Endothelial cell of umbilical vein (primary cell): ENCODE measurements around the gene CFHR3.

Experiments
- EZH2 ChIP-seq: IDR thresholded peaks from 2 replicates; pipeline ENCODE4 v1.6.1; 2012; ENCODE audit warnings: borderline replicate concordance, low read depth, mild to moderate bottlenecking, moderate library complexity, low read length, inconsistent platforms; ENCODE audit not compliant: severe bottlenecking
- GATA2 ChIP-seq: IDR thresholded peaks from 2 replicates; pipeline ENCODE4 v1.7.0; 2011; ENCODE audit warnings: low read depth, mild to moderate bottlenecking, moderate library complexity, mixed read lengths, low read length; ENCODE audit not compliant: insufficient read length, insufficient read depth
- MYC ChIP-seq: IDR thresholded peaks from one replicate; pipeline ENCODE4 v1.6.1; 2011; ENCODE audit warnings: mild to moderate bottlenecking, low read depth, low read length
- POLR2A ChIP-seq: IDR thresholded peaks from 2 replicates; pipeline ENCODE4 v1.6.1; 2012; ENCODE audit warnings: low read depth, mild to moderate bottlenecking, control low read depth, low read length
- POLR2AphosphoS5 ChIP-seq: IDR thresholded peaks from 2 replicates; pipeline ENCODE4 v1.6.1; 2012; ENCODE audit warnings: low read depth, mild to moderate bottlenecking, control low read depth, low read length, moderate library complexity; ENCODE audit not compliant: insufficient read depth

DNA sequence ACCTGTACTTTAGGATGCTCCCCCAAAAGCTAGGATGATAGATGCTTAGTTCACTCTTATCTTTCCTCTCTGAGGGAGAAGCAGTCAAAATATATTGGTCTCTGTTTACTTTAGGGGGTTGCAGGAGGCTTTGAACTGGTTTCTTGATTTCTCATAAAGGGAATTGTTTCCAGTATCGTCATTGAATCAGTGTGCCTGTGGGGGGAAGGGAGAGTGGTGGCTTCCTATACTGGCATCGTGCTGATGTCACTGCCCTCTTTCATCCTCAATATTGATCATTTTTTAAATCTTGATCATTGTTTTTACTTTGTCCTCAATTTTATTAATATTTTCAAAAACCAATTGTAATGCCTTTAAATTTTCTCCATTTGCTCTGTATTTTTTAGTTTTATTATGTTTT lies 40.2 kb upstream of the CFHR3 start:
- TF ChIP-seq POLR2A (no peak), POLR2AphosphoS5 (no peak), EZH2 (no peak), GATA2 (no peak), MYC (no peak)
